Activated CD8-positive, alpha-beta memory T cell treated with anti-CD3 and anti-CD28 coated beads for 24 hours (primary cell): ENCODE data around the gene ANKMY1.
"Not testable (repeated sequence)": the region's sequence is repeated elsewhere in the genome, so short reads cannot be mapped to it uniquely, and the experiment has no call there.

ENCODE experiments used
- DNase-seq: peaks from one replicate; pipeline ENCODE4 v3.0.0-alpha.2; 2020

Gene ANKMY1

DNA sequence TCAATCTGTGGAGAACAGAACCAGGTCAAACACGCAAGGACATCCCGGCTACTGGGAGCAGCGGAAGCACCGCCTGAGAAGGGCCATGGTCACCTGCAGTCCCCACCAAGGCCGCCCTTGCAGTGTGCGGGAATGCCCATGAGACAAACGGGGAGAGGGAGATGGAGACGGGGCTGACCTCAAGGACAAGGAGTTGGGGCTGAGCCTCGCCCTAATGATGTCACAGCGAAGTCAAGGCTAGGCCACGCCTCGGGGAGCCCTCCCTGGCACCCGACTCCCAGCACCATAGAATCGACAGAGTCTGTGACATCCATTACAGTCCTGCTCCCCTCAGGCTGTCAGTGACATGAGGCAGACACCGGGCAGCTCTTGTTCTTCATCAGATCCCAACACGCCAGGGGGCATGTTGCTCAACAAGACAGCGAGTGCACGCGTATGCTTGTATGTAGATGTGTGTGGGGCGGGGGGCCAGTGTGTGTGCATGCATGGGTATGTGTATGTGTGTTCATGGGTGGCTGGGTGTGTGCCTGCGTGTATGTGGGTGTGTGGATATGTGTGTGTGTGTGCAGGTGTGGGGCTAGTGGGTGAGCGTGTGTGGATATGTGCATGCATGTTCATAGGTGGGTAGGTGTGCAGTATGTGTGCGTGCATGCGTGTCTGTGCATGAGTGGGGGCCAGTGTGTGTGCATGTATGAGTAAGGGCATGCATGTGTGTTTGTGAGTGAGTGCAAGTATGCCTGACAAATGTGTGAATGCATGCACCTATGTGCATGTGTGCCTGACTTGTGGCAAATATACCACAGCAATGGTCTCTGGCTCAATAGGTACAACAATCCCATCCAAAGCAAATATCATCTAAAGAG is 57.0 kb downstream of the ANKMY1 start:
- DNase-seq = peak; percentile 53

DNA sequence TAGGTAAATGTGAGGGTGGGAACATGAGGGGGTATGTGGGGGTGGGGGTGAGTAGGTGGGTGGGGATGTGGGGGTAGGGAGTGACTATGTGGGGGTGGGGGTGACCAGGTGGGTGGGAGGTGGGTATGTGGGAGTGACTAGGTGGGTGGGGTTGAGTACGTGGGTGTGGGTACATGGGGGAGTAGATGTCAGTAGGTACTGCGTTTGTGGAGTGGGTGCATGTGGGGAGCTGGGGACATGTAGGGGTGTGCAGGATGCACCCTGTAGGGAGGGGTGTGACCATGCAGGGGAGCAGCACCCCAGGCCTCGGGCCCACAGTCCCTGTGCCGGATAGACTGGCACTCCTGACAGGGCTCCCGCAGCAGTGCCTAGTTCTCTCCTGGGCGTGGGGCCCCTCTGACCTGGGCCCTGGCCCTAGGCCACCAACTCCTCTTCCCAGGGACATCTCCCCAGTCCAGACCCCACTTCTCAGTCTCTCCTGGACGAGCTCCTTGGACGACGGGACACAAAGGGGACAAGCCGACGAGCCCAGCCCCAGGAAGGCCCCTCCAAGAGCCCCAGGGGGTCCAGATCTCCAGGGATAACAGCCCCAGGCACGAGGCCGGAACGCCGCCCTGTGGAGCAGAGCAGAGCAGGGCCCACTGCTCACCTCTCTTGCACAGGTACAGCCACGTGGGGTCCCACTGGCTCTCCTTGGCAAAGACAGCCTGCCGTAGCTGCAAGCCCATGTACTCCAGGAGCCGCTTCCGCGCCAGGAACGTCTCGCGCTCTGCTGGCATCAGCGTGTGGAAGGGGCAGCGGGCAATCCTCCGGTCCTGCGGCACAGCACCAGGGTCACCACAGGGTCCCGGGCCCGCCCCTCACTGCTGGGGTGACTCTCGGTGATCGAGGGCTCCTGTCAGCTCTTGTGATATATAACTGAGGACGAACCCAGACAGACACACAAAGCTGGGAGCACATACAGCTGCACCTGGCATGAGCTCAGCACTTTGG is 58.2 kb downstream of the ANKMY1 start:
- DNase-seq = peak; percentile 47

DNA sequence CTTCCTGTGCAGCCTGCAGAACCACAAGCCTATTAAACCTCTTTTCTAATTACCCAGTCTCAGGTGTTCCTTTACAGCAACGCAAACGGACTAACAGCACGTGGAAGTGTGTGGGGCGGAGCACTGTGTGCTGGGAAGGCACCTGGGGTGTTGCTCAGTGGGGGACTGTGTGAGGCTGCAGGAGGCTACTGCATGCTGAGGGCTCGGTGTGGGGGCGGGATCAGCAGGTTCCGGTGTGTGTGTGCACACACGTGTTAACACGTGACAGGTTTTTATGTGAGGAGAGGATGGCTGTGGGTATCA is 58.9 kb downstream of the ANKMY1 start:
- no peak for DNase-seq

DNA sequence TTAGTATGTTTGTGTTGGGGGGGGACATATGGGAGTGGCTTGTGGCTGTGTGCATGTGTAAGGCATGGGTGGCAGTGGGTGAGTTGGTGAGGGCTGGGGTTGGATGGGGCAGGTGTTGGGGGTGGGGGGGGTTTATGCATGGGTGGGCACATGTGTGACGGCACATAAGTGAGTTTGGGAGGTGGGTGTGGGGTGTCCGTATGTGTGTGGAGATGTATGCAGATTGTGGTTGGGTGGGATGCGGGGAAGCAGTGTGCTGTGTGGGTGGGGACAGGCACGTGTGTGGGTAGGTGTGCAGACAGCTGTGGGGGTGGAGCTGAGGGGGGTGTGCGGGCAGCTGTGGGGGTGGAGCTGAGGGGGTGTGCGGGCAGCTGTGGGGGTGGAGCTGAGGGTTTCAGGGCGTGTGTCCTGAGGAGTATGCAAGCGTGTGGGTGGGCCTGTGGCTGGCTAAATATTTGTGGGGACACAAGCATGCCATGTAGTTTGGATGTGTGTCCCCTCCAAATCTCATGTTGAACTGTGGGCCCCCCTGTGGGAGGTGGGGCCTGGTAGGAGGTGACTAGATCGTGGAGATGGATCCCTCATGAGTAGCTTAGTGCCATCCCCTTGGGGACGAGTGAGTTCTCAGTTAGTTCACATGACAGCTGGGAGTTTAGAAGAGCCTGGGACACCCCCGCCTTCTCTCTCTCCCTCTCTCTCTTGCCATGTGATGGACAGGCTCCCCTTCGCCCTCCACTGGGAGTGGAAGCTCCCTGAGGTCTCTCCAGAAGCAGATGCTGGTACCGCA is 59.4 kb downstream of the ANKMY1 start:
- DNase-seq = peak; percentile 38

DNA sequence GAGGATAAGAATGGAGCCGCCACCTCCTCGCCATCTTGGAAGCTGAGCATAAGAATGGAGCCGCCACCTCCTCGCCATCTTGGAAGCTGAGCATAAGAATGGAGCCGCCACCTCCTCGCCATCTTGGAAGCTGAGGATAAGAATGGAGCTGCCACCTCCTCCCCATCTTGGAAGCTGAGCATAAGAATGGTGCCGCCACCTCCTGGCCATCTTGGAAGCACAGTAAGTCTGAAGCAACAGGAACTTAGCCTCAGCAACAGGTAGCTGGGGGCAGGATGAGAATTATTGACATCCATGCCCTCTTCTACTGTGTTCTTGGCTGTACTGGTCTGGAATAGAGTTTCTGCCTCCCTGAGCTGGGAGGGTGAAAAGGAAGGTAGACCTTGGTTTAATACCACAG is 60.7 kb downstream of the ANKMY1 start:
- DNase-seq = not testable (repeated sequence)

DNA sequence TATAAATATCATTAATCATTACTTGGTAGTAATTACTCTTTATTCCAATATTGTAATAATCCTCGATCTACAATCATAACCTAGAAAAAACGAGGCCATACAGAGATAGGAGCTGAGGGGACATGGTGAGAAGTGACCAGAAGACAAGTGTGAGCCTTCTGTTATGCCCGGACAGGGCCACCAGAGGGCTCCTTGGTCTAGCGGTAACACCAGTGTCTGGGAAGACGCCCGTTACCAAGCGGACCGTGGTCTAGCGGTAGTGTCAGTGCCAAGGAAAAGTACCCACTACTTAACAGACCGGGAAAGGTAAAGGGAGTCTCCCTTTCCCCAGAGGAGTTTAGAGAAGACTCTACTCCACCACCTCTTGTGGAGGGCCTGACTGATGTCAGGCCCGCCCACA is 62.8 kb downstream of the ANKMY1 start:
- peak; percentile 45 for DNase-seq

DNA sequence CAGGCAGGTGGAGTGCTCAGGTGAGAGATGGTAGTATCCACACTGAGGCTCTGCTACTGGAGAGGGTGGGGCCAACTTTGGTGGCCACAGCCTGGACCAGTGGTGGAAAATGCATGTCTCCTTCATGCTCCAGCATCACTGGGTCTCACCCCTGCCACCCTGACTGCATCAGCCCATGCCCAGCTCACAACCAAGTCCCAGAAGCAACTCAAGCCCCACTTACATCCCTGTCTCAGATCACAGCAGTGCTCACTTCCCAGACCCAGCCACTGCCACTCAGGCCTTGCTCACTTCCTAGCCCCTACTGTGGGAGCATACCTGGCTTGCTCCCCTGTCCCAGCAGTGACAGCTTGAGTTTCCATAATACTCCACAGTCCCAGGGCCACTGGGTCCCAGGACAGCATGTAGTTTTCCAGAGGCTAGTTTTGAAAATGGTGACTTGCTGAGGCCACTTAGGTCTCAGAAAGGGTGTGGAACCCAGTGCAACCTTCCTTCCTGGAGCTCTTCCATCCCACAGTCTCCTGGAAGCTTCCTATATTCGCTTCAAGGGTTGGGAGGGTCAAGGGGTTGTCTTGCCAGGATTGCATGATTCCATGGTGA is 63.5 kb downstream of the ANKMY1 start:
- DNase-seq = no peak

DNA sequence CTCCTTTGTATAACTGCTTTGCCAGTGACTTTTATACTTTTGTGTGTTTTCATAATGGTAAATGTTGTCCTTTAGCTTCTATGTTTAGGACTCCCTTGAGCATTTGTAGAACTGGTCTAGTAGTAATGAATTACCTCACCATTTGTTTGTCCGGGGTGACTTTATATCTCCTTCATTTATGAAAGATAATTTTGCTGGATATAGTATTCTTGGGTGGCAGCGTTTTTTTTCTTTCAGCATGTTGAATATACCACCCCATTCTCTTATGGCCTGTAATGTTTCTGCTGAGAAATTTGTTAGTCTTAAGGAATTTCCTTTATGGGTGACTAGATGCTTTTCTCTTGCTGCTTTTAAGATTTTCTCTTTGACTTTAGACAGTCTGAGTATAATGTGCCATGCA is 66.3 kb downstream of the ANKMY1 start:
- DNase-seq = no peak

DNA sequence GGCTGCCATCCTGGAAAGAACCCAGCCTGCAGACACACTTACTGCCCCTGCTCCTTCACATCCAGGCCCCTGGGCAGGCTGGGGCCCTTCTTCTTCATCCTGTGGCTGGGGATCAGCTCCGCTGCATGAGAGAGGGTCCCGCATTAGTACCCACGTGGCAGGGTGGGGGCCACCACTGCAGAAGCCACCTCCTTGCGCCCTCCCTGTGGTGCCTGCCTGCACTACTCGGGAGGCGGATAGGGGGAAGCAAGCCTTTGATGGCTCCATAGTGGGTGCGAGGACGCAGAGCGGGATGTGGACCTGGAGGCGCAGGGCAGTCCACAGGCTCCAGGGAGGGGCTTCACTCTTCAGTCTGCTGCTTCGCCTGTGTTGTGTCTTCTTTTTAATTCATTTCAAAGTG is 75.6 kb downstream of the ANKMY1 start:
- no peak for DNase-seq

DNA sequence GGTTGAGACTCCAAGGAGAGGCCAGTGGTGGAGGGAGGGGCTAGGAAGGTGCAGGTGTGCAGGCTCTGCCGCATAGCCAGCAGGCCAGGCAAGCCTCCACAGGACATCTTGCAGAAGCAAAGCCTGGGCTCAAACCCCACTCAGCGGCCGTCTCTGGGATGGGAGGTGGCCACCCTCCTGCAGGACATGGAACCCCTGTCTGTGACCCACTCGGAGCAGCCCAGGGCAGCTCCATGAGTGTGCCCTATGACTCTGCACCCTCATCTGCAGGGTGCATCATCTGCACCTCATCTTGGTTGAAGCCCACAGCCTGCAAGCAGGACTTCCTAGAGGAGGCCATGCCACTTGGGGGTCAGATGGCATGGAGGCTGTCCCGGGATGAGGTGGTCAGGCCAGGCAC is 76.1 kb downstream of the ANKMY1 start:
- DNase-seq = peak; percentile 48

DNA sequence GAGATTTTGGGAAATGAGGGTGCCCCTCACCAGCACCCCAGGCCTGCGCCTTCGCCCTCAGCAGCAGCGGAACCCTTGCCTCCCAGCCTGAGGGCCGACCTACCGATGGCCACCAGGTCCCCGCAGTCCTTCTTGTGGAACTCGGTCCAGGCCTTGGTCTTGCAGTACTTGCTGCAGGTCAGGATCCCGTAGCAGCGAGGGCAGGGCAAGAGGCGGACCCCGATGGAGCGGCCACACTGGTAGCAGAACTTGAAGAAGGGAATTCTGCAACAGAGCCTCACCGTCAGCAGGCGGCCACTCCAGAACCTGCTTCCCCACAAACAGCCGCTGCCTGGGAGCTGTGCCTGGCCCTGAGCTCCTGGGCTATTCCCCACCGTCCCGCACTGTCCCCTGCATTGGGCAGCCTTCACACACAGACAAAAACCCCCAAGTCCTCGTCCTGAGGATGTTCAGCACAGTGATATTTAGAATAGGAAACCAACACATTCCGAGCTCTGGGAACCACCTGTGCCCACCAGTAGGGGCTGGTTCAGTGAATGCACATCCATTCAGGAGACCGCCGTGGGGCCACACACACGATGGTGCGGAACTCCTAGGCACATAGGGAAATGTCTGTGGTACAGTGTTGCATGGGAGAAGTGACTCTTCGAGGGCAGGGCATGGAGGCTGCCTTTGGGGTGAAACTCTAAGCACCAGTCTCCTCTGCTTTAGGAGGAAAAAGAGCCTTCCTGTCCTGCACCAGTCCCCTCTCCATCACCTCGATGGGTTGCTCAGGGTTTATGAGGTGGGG is 76.8 kb downstream of the ANKMY1 start:
- DNase-seq = peak; percentile 47

DNA sequence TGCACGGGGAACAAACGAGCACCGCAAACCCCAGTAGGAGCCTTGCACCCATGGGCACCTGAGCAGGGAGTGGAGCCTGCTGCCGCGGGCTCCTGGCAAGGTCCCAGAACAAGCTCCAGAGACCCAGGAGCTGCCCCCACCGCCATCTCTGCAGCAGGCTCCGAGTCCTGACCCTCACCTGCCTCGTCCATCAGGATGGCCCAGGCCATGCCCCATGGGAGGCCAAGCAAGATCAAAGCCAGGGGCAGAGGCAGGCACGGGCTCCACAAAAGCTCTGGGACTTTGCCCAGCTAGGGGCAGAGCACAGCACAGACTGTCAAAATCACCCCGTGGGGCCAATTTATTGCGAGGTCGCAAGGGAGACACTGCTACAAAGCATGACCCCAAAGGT is 78.7 kb downstream of the ANKMY1 start:
- DNase-seq = no peak

DNA sequence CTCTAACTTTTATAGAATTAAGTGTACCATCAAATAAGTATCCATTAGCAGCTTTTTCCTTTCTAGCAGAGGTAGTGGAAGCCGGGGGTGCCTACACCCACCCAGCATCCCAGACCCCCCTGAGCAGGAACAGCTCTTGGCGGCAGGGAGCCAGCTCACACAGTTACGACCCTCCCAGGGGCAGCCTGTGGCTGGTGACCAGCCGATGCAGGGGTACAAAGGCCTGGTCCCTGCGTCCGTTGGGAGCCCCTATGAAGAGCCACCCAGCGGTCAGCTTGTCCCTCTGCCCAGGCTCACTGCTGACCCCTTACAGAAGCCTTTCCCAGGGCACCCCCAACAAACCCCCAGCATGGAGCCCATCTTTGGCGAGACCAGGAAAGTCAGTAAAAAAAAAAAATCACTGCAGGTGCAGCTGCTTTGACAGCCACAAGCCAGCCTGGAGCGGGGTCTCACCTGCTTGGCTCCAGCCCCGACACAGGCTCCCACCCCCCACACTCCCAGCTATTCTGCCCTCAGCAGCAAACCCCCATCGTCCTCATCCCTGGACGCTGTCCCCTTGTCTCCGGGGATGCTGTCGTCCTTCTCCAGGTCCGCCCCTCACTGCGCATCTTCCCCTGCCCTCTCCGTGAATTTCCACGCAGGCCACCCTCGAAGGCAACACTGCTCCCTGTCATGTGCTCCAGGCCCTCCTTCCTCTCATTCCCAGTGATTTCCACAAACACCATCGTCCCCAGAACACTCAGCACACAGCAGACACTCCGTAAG is 79.3 kb downstream of the ANKMY1 start:
- no peak for DNase-seq

DNA sequence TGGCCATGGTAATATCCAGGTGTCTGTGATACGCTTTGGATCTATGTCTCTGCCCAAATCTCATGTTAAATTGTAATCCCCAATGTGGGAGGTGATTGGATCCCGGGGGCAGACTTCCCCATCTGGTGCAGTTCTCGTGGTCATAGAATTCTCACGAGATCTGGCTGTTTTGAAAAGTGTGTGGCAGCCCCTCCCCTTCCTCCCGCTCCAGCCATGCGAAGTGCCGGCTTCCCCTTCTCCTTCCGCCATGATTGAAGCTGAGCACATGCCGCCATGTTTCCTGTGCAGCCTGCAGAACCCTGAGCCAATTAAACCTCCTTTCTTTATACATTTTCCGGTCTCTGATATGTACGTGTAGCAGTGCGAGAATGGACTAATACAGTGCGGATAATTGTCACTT is 79.9 kb downstream of the ANKMY1 start:
- no peak for DNase-seq

DNA sequence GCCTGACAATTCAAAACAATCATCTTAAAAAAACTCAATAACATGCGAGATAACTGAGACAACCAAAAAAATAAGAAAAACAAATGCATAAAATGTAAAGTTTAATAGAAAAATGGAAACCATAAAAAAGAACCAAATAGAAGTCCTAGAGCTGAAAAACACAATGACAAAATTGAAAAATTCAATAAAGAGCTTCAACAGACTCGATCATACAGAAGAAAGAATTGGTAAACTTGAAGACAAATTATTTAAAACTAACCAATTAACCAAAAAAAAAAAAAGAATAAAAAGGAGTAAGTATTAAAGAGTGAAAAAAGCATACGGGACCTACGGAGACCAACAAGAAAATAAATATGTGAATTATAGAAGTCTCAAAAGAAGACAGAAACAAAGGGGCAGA is 84.6 kb downstream of the ANKMY1 start:
- DNase-seq = no peak

DNA sequence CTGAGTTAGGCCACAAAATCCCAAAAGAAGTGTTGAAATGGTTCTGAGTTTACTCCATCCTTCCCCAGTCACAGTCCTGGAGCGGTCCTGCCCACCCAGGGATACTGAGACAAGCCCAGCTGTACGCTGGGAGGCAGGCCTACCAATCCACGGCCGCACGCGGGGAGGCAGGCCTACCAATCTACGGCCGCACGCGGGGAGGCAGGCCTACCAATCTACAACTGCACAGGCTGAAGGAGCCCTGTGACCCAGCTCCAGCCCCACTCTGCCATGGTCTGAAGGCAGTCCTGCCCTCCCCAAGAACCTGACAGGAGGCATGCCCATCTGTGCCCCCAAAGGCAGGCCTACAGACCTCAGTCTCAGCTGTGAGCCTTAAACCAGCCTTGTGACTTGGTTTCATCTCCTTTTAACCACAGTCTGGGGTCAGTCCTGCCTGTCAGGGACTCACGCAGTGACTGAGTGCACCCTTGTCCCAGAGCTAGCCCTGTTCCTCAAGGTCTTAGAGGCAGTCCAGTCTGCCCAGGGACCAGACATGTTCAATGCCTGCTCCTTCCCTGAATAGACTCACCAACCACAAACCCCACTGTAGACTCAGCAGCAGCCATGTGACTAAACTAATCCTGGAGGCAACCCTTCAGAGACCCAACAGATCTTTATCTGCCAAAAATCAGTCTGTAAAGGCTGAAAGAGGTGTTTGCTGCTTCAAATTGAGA is 85.6 kb downstream of the ANKMY1 start:
- DNase-seq = peak; percentile 47

DNA sequence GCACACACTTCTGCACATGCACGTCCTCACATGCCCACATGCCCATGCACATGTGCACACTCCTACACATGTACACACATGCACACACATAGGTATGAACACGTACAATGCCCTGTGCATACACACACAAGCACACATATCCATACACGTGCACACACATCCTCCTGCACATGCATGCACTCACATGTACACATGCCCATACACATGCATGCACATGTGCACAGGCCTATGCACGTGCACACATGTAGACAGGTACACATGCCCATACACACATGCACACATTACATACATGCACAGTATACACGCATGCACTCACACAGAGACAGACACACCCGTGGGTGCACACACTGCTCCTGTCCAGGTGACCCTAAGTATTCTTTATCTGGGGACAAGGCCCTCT is 88.0 kb downstream of the ANKMY1 start:
- no peak for DNase-seq

DNA sequence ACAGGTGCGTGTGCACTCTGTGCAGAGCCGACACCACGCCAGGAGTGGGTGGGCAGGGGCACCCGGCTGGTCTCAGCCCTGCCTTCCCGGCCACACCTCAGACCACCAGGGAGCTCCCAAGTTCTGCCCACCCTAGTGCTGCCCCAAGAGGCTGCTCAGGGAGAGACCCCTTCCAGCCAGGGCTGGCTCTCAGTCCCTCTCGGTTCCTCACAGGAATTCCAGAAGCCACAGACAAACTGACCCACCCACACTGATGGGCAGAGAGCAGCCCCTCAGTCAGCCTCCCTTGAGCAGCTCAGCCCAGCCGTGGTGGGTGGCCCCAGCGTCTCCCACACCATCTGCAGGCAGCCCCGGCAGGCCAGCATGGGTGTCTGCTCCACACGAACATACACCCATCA is 88.5 kb downstream of the ANKMY1 start:
- DNase-seq = no peak

DNA sequence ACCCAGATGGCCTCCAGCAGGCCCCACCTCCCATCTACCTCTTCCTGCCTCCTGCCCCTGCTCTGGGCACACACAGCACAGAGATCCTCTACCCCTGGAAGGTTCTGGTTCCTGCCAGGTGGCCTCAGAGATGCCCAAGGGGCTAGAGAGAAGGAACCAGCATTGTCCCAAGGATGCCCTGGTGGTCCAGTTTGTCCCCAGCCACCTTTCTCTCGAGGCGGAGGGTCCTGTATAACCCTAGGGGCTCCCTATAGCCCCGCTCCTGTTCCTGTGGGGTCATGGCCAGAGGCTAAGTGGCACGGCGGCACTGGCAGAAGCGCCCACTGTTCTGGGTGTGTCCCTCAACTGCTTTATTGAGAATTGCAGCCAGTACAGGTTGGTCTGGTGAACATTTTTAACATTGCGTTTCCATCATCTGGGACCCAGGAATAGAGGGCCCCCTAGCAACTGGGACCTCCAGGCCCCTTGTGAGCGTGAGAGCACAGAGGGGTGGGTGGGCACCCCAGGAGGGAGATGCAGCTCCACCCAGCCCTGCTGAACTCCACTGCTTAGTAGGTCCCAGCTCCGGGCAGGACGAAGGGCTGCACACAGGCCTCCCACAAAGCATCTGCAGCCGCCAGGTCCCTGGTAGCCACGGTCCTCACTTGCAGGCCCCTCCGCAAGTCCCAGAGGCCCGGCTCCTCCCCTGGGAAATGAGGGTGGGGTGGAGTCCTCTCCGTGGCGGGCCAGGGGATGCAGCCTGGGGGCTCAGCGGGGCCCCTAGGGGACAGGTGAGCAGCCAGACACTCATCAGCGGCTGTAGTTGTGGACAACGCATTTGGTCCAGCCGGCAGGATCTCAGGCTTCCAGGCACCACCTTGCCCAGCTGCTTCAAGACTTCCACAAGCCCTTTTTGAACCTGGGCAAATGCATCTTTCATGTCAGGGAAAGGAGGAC is 89.2 kb downstream of the ANKMY1 start:
- DNase-seq = no peak
